Trophoblast cell (in vitro differentiated cells and primary cell): ENCODE data around the gene SRCAP.
A peak's percentile ranks its signal among the peaks of the same experiment; 100 is the strongest.

ENCODE experiments used
- DNase-seq, 2 donors: peaks; one replicate each; pipeline ENCODE4 v3.0.0-alpha.2; 2016
- H2AFZ ChIP-seq: 2 replicates; pipeline ENCODE4 v1.6.1; 2013; ENCODE audit warnings: low read length, moderate library complexity, mild to moderate bottlenecking; ENCODE audit not compliant: insufficient read depth, poor library complexity
- H2AK5ac ChIP-seq: 2 replicates; pipeline ENCODE4 v1.6.1; 2013; ENCODE audit warnings: mild to moderate bottlenecking, low read length
- H2BK120ac ChIP-seq: 2 replicates; pipeline ENCODE4 v1.6.1; 2013; ENCODE audit warnings: low read length, mild to moderate bottlenecking, moderate library complexity; ENCODE audit not compliant: insufficient read depth, poor library complexity
- H2BK12ac ChIP-seq: 2 replicates; pipeline ENCODE4 v1.6.1; 2013; ENCODE audit warnings: mild to moderate bottlenecking, low read length, moderate library complexity
- H2BK5ac ChIP-seq: 2 replicates; pipeline ENCODE4 v1.6.1; 2013; ENCODE audit warnings: low read length, low read depth, moderate library complexity, mild to moderate bottlenecking; ENCODE audit not compliant: poor library complexity
- H3K14ac ChIP-seq: 2 replicates; pipeline ENCODE4 v1.6.1; 2013; ENCODE audit warnings: mild to moderate bottlenecking, low read length
- H3K18ac ChIP-seq: 2 replicates; pipeline ENCODE4 v1.6.1; 2013; ENCODE audit warnings: mild to moderate bottlenecking, low read length
- H3K23ac ChIP-seq: 2 replicates; pipeline ENCODE4 v1.6.1; 2013; ENCODE audit warnings: low read length
- H3K27ac ChIP-seq: 2 replicates; pipeline ENCODE4 v1.5.1; 2013; ENCODE audit warnings: low read depth, mild to moderate bottlenecking, inconsistent platforms, low read length, moderate library complexity
- H3K27me3 ChIP-seq: 2 replicates; pipeline ENCODE4 v1.6.1; 2013; ENCODE audit warnings: inconsistent platforms, mild to moderate bottlenecking, low read length, moderate library complexity; ENCODE audit not compliant: insufficient read depth
- H3K36me3 ChIP-seq, 2 experiments: 1 replicate in 1 of 2; 2 replicates in 1 of 2; pipeline ENCODE4 v1.6.1; 2013; ENCODE audit warnings: low read length in 2 of 2, mild to moderate bottlenecking in 2 of 2, moderate library complexity in 1 of 2; ENCODE audit not compliant: insufficient read depth in 2 of 2, control insufficient read depth in 1 of 2
- H3K4ac ChIP-seq: 2 replicates; pipeline ENCODE4 v1.6.1; 2013; ENCODE audit warnings: low read depth, mild to moderate bottlenecking, low read length, moderate library complexity
- H3K4me1 ChIP-seq, 2 experiments: 1 replicate in 1 of 2; 2 replicates in 1 of 2; pipeline ENCODE4 v1.6.1; 2013; ENCODE audit warnings: low read length in 2 of 2, mild to moderate bottlenecking in 2 of 2, moderate library complexity in 1 of 2; ENCODE audit not compliant: insufficient read depth in 2 of 2, control insufficient read depth in 1 of 2
- H3K4me2 ChIP-seq: 2 replicates; pipeline ENCODE4 v1.6.1; 2013; ENCODE audit warnings: inconsistent platforms, mild to moderate bottlenecking, low read length, moderate library complexity
- H3K4me3 ChIP-seq: 2 replicates; pipeline ENCODE4 v1.5.1; 2013; ENCODE audit warnings: mild to moderate bottlenecking, low read depth, low read length, inconsistent platforms
- H3K79me1 ChIP-seq: one replicate; pipeline ENCODE4 v1.6.1; 2013; ENCODE audit warnings: low read length
- H3K79me2 ChIP-seq: 2 replicates; pipeline ENCODE4 v1.6.1; 2013; ENCODE audit warnings: low read length, mild to moderate bottlenecking; ENCODE audit not compliant: control insufficient read depth, insufficient read depth, poor library complexity
- H3K9ac ChIP-seq: 2 replicates; pipeline ENCODE4 v1.6.1; 2013; ENCODE audit warnings: mild to moderate bottlenecking, low read length
- H3K9me3 ChIP-seq: 2 replicates; pipeline ENCODE4 v1.6.1; 2013; ENCODE audit warnings: low read depth, mild to moderate bottlenecking, control low read depth, inconsistent platforms, low read length; ENCODE audit not compliant: insufficient read depth
- H4K12ac ChIP-seq: 2 replicates; pipeline ENCODE4 v1.6.1; 2013; ENCODE audit warnings: low read depth, mild to moderate bottlenecking, low read length, moderate library complexity
- H4K8ac ChIP-seq: 2 replicates; pipeline ENCODE4 v1.6.1; 2013; ENCODE audit warnings: low read depth, mild to moderate bottlenecking, low read length, moderate library complexity
- H4K91ac ChIP-seq: one replicate; pipeline ENCODE4 v1.6.1; 2013; ENCODE audit warnings: low read depth, mild to moderate bottlenecking, low read length, moderate library complexity
- WGBS: extraction: QIAGEN DNeasy Blood & Tissue Kit; methylation state at CpG from one replicate; pipeline ENCODE4 v1.1.7; 2013; ENCODE audit warnings: missing lambda C conversion rate; ENCODE audit not compliant: insufficient read length, insufficient coverage; ENCODE audit errors: extremely low coverage; 5-methylcytosine and 5-hydroxymethylcytosine counted together

Gene SRCAP

DNA sequence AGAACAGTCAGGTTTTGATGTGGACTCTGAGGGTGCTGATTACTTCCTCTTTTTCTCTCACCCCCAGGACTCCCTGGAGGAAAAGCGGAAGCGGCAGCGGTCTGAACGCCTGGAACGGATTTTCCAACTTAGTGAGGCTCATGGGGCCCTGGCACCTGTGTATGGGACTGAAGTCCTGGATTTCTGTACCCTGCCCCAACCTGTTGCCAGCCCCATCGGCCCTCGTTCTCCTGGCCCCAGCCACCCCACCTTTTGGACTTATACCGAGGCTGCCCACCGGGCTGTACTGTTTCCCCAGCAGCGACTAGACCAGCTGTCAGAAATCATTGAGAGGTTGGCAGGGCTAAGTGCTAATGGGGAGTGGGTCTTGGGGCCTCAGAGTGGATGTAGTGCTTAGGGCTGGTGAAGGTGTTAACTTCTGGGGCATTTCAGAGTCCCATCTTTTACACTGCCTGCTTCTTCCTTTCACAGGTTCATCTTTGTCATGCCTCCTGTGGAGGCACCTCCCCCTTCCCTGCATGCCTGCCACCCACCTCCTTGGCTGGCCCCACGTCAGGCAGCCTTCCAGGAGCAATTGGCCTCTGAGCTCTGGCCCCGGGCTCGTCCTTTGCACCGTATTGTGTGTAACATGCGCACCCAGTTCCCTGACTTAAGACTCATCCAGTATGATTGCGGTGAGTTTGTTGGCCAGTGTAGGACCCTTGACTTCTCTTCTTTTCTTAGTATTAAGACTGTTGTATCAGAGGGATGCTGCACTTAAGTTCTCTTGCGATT is 30.1 kb downstream of the SRCAP start:
- Histone ChIP-seq H4K91ac (no peak overlapping the region), H3K27ac (no peak overlapping the region), H3K18ac (peak overlapping the region; percentile 23), H2BK5ac (no peak overlapping the region), H2AK5ac (no peak overlapping the region), H3K79me2 (no peaks in the 10 kb centered on the region), H3K9ac (no peak overlapping the region), H3K4ac (no peak overlapping the region), H4K12ac (no peak overlapping the region), H3K4me2 (no peak overlapping the region), H3K9me3 (no peaks in the 10 kb centered on the region), H3K27me3 (no peaks in the 10 kb centered on the region), H3K23ac (no peak overlapping the region), H2BK12ac (no peak overlapping the region), H4K8ac (no peak overlapping the region), H3K4me1 (no peaks in the 10 kb centered on the region), H3K36me3 (peaks cover 54 to 71% of the 10 kb centered on the region in 2 experiments), H3K79me1 (no peaks in the 10 kb centered on the region), H3K4me3 (no peak overlapping the region), H3K14ac (no peak overlapping the region), H2BK120ac (no peak overlapping the region), H2AFZ (no peak overlapping the region)
- DNase-seq: peak in 1 of 2 donors; percentile 18
- no CpG with 5 or more reads among the region's 17 CpGs for WGBS

- Histone ChIP-seq H2AK5ac (no peak overlapping the region), H3K9ac (no peak overlapping the region), H4K12ac (no peak overlapping the region), H3K23ac (no peak overlapping the region), H3K9me3 (no peaks in the 10 kb centered on the region), H2AFZ (no peak overlapping the region), H2BK12ac (no peak overlapping the region), H3K79me1 (no peaks in the 10 kb centered on the region), H3K18ac (no peak overlapping the region), H3K27ac (no peak overlapping the region), H3K79me2 (no peaks in the 10 kb centered on the region), H3K4me1 (no peaks in the 10 kb centered on the region), H3K4me3 (no peak overlapping the region), H3K4ac (no peak overlapping the region), H3K36me3 (peaks cover 50 to 66% of the 10 kb centered on the region in 2 experiments), H3K14ac (no peak overlapping the region), H3K4me2 (no peak overlapping the region), H2BK5ac (no peak overlapping the region), H3K27me3 (no peaks in the 10 kb centered on the region), H4K91ac (no peak overlapping the region), H2BK120ac (no peak overlapping the region), H4K8ac (no peak overlapping the region)
- DNase-seq: no peak
- WGBS: no CpG with 5 or more reads among the region's 3 CpGs
Measured at GRCh38 chr16:30731411-30731810, 32.4 kb downstream of the SRCAP start.

GRCh38 chr16:30736995-30737793 is 38.2 kb downstream of the SRCAP start:
- Histone ChIP-seq H3K4me3 (no peak overlapping the region), H4K91ac (no peak overlapping the region), H3K4me1 (peaks cover 9 to 22% of the 10 kb centered on the region in 2 experiments), H2AFZ (no peak overlapping the region), H4K12ac (no peak overlapping the region), H2BK120ac (no peak overlapping the region), H3K14ac (no peak overlapping the region), H2BK12ac (no peak overlapping the region), H3K4me2 (no peak overlapping the region), H3K36me3 (peaks cover 56 to 63% of the 10 kb centered on the region in 2 experiments), H3K79me1 (peaks cover 10% of the 10 kb centered on the region), H4K8ac (no peak overlapping the region), H3K9ac (no peak overlapping the region), H3K27me3 (no peaks in the 10 kb centered on the region), H3K4ac (no peak overlapping the region), H3K18ac (no peak overlapping the region), H3K79me2 (peaks cover 3% of the 10 kb centered on the region), H2BK5ac (no peak overlapping the region), H3K23ac (no peak overlapping the region), H3K9me3 (no peaks in the 10 kb centered on the region), H2AK5ac (no peak overlapping the region), H3K27ac (no peak overlapping the region)
- no CpG with 5 or more reads among the region's 17 CpGs for WGBS
- no peak for DNase-seq

GRCh38 chr16:30737794-30738648 is 39.0 kb downstream of the SRCAP start:
- peaks cover 3% of the 10 kb centered on the region for H3K79me2 ChIP-seq
- H3K27me3 ChIP-seq: no peaks in the 10 kb centered on the region
- no peak overlapping the region for H3K14ac ChIP-seq
- no CpG with 5 or more reads among the region's 25 CpGs for WGBS
- H2AK5ac ChIP-seq: no peak overlapping the region
- no peak for DNase-seq
- H3K4me2 ChIP-seq: no peak overlapping the region
- no peak overlapping the region for H2BK120ac ChIP-seq
- no peaks in the 10 kb centered on the region for H3K9me3 ChIP-seq
- H4K12ac ChIP-seq: no peak overlapping the region
- no peak overlapping the region for H3K23ac ChIP-seq
- no peak overlapping the region for H2BK12ac ChIP-seq
- H3K4ac ChIP-seq: no peak overlapping the region
- H2AFZ ChIP-seq: no peak overlapping the region
- H3K79me1 ChIP-seq: peaks cover 10% of the 10 kb centered on the region
- no peak overlapping the region for H3K4me3 ChIP-seq
- H3K18ac ChIP-seq: no peak overlapping the region
- H3K27ac ChIP-seq: no peak overlapping the region
- H3K9ac ChIP-seq: no peak overlapping the region
- H2BK5ac ChIP-seq: no peak overlapping the region
- H4K8ac ChIP-seq: no peak overlapping the region
- no peak overlapping the region for H4K91ac ChIP-seq
- peaks cover 9 to 22% of the 10 kb centered on the region in 2 experiments for H3K4me1 ChIP-seq
- H3K36me3 ChIP-seq: peaks cover 59 to 62% of the 10 kb centered on the region in 2 experiments
